ENCODE results near the gene ANKH.

ANKH gene

DNA sequence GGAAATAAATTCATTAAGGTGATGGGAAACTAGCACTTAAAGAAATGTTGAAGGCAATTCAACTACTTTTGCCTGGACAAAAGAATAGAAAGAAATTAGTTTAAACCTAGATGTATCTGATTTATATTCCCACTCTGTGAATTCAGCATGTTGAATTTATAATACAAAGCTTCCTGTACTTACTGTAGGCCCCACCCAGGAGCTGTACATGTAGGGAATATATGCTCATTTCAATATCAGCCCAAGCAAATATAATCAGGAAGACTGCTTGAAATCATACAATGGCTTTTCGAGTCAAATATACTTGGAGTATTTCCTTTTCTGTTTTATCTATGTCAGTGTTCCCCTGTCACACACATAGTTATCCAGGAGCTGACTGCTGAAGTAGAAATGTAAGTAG, 105.0 kb downstream of the ANKH start:
- no peak overlapping the region for H3K27ac ChIP-seq (ENCODE audit: low read length)
- no CpG with 5 or more reads among the region's 1 CpG for WGBS (ENCODE audit: insufficient coverage, insufficient read length)
- no peaks in the 10 kb centered on the region for H3K9me3 ChIP-seq (ENCODE audit: control insufficient read depth, insufficient read depth, low read length)
- no peak overlapping the region for H3K4me3 ChIP-seq (ENCODE audit: low read length)
- no peaks in the 10 kb centered on the region for H3K4me1 ChIP-seq (ENCODE audit: control insufficient read depth, insufficient read depth, low read length)
- H3K36me3 ChIP-seq (ENCODE audit: control insufficient read depth, insufficient read depth, low read length): no peaks in the 10 kb centered on the region
- no peaks in the 10 kb centered on the region for H3K27me3 ChIP-seq (ENCODE audit: control insufficient read depth, insufficient read depth, low read length)
- DNase-seq (ENCODE audit: low read depth, low spot score): no peak

- Histone ChIP-seq H3K27me3 (ENCODE audit: control insufficient read depth, insufficient read depth, low read length) (no peaks in the 10 kb centered on the region), H3K4me1 (ENCODE audit: control insufficient read depth, insufficient read depth, low read length) (no peaks in the 10 kb centered on the region), H3K4me3 (ENCODE audit: low read length) (no peak overlapping the region), H3K36me3 (ENCODE audit: control insufficient read depth, insufficient read depth, low read length) (no peaks in the 10 kb centered on the region), H3K9me3 (ENCODE audit: control insufficient read depth, insufficient read depth, low read length) (no peaks in the 10 kb centered on the region), H3K27ac (ENCODE audit: low read length) (no peak overlapping the region)
- no CpG with 5 or more reads among the region's 3 CpGs for WGBS (ENCODE audit: insufficient coverage, insufficient read length)
- no peak for DNase-seq (ENCODE audit: low read depth, low spot score)
These were observed 106.0 kb downstream of the ANKH start for GRCh38 chr5:14765587-14765986.

GRCh38 chr5:14762549-14763216, 108.9 kb downstream of the ANKH start:
- H3K27me3 ChIP-seq (ENCODE audit: control insufficient read depth, insufficient read depth, low read length): no peaks in the 10 kb centered on the region
- H3K4me3 ChIP-seq (ENCODE audit: low read length): no peak overlapping the region
- no peaks in the 10 kb centered on the region for H3K4me1 ChIP-seq (ENCODE audit: control insufficient read depth, insufficient read depth, low read length)
- DNase-seq (ENCODE audit: low read depth, low spot score): no peak
- no peaks in the 10 kb centered on the region for H3K9me3 ChIP-seq (ENCODE audit: control insufficient read depth, insufficient read depth, low read length)
- no CpG with 5 or more reads among the region's 4 CpGs for WGBS (ENCODE audit: insufficient coverage, insufficient read length)
- no peaks in the 10 kb centered on the region for H3K36me3 ChIP-seq (ENCODE audit: control insufficient read depth, insufficient read depth, low read length)
- H3K27ac ChIP-seq (ENCODE audit: low read length): no peak overlapping the region

DNA sequence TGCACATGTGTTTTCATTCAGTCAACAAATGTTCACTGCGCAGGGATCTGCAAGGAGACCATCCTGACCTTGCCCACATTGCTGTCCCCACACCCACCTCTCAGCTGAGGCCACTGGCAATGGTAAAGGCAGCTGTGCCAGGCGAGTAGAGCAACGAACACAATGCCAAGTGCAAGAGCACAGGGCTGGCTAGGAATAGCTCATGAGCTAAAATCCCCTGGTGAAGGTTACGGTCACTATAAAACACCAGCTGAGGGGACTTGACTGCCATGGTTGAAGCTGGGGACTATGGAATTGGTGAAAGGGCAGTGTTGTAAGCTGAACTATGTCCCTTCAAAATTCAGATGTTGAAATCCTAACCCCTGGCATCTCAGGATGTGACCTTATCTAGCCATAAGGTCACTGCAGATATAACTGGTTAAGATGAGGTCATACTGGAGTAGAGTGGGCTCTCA, 111.0 kb downstream of the ANKH start:
- no peak for DNase-seq (ENCODE audit: low read depth, low spot score)
- H3K27ac ChIP-seq (ENCODE audit: low read length): no peak overlapping the region
- no peaks in the 10 kb centered on the region for H3K4me1 ChIP-seq (ENCODE audit: control insufficient read depth, insufficient read depth, low read length)
- H3K27me3 ChIP-seq (ENCODE audit: control insufficient read depth, insufficient read depth, low read length): no peaks in the 10 kb centered on the region
- no peak overlapping the region for H3K4me3 ChIP-seq (ENCODE audit: low read length)
- no peaks in the 10 kb centered on the region for H3K9me3 ChIP-seq (ENCODE audit: control insufficient read depth, insufficient read depth, low read length)
- no CpG with 5 or more reads among the region's 4 CpGs for WGBS (ENCODE audit: insufficient coverage, insufficient read length)
- no peaks in the 10 kb centered on the region for H3K36me3 ChIP-seq (ENCODE audit: control insufficient read depth, insufficient read depth, low read length)

DNA sequence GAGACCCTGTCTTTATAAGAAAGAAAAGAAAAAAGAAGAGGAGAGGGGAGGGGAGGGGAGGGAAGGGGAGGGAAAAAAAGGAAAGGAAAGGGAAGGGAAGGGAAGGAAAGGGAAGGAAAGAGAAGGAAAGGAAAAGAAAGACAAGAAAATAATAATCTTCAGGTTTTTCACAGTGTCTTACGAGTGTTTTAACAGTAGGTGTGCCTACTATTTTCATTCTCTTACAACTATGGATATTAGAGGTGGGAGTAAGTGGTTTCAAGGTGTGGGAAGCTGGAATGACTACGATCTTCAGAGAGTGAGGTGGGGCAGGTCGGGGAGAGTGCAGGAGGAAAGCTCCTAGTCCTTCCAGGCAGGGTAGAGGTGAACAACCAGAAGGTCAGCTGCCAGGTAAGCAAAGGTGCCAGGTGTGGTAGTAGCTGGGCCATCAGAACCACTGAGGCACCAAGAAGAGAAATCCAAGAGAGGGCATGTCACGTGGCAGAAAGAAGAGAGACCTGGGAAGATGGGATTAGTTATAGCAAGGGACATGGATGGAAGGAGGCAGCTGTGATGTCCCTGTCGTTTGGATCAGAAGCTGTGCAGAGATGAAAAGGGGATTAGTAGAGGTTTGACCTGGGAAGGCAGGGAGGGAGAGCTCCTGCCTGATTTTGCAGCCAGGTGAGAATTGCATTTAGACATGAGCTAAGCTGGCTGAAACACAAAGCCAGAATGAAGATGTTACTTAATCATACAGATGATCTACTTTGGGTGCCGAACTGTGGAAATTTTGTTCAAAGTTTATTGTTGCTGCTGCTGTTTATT, 111.6 kb downstream of the ANKH start:
- DNase-seq (ENCODE audit: low read depth, low spot score): no peak
- no peaks in the 10 kb centered on the region for H3K36me3 ChIP-seq (ENCODE audit: control insufficient read depth, insufficient read depth, low read length)
- no peak overlapping the region for H3K4me3 ChIP-seq (ENCODE audit: low read length)
- H3K4me1 ChIP-seq (ENCODE audit: control insufficient read depth, insufficient read depth, low read length): no peaks in the 10 kb centered on the region
- H3K27me3 ChIP-seq (ENCODE audit: control insufficient read depth, insufficient read depth, low read length): no peaks in the 10 kb centered on the region
- no peak overlapping the region for H3K27ac ChIP-seq (ENCODE audit: low read length)
- no CpG with 5 or more reads among the region's 6 CpGs for WGBS (ENCODE audit: insufficient coverage, insufficient read length)
- no peaks in the 10 kb centered on the region for H3K9me3 ChIP-seq (ENCODE audit: control insufficient read depth, insufficient read depth, low read length)

- H3K27me3 ChIP-seq (ENCODE audit: control insufficient read depth, insufficient read depth, low read length): no peaks in the 10 kb centered on the region
- H3K9me3 ChIP-seq (ENCODE audit: control insufficient read depth, insufficient read depth, low read length): no peaks in the 10 kb centered on the region
- no peak overlapping the region for H3K27ac ChIP-seq (ENCODE audit: low read length)
- no peaks in the 10 kb centered on the region for H3K36me3 ChIP-seq (ENCODE audit: control insufficient read depth, insufficient read depth, low read length)
- H3K4me3 ChIP-seq (ENCODE audit: low read length): no peak overlapping the region
- no CpG with 5 or more reads among the region's 9 CpGs for WGBS (ENCODE audit: insufficient coverage, insufficient read length)
- DNase-seq (ENCODE audit: low read depth, low spot score): no peak
- 0 out of 2 replicates have a peak, but pooled peaks cover 1% of the 10 kb centered on the region for H3K4me1 ChIP-seq (ENCODE audit: control insufficient read depth, insufficient read depth, low read length)
These were observed 113.7 kb downstream of the ANKH start for GRCh38 chr5:14757850-14758249.

DNA sequence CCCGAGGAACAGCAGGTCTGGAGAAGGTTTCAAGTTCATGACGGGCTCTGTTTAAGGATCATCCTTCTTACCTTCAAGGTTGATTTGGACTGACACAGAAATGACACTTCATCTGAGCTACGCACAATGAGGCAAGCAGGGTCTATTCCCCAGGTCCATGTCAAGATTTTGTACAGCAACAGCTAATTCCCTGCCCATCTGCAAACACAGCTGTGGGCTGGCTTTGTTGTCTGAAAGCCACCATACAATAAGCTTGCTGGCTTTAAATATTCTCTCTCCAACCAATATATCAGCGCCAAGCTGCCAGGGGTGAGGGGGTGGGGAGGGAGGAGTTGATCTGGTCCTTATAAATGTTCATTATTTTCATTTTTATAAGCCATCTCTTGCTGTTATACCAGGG, 115.1 kb downstream of the ANKH start:
- Histone ChIP-seq H3K4me3 (ENCODE audit: low read length) (no peak overlapping the region), H3K4me1 (ENCODE audit: control insufficient read depth, insufficient read depth, low read length) (peaks cover 1% of the 10 kb centered on the region; the same call in 1 of the 2 replicates), H3K36me3 (ENCODE audit: control insufficient read depth, insufficient read depth, low read length) (no peaks in the 10 kb centered on the region), H3K27ac (ENCODE audit: low read length) (no peak overlapping the region), H3K9me3 (ENCODE audit: control insufficient read depth, insufficient read depth, low read length) (no peaks in the 10 kb centered on the region), H3K27me3 (ENCODE audit: control insufficient read depth, insufficient read depth, low read length) (no peaks in the 10 kb centered on the region)
- DNase-seq (ENCODE audit: low read depth, low spot score): no peak
- WGBS (ENCODE audit: insufficient coverage, insufficient read length): no CpG with 5 or more reads among the region's 4 CpGs

DNA sequence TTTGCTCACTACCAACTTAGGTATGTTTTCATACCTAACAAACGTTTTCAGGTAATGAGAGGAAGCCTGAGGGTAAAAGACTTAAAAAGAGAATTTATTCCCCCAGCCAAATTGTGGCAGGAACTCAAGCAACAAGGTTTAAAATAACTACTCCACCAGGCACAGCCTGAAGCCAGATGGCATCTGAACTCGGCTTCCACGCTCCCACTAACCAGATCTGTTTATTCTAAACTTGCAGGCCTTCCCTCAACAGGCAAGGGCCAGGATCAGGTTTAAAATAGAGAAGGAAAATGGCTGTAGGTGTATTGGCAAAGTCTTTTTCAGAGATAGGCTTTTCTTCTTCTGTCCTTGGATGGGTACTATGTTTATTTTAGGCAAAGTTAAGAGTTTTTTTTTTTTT, 117.6 kb downstream of the ANKH start:
- no CpG with 5 or more reads among the region's 3 CpGs for WGBS (ENCODE audit: insufficient coverage, insufficient read length)
- Histone ChIP-seq H3K36me3 (ENCODE audit: control insufficient read depth, insufficient read depth, low read length) (no peaks in the 10 kb centered on the region), H3K27me3 (ENCODE audit: control insufficient read depth, insufficient read depth, low read length) (no peaks in the 10 kb centered on the region), H3K9me3 (ENCODE audit: control insufficient read depth, insufficient read depth, low read length) (no peaks in the 10 kb centered on the region), H3K4me1 (ENCODE audit: control insufficient read depth, insufficient read depth, low read length) (peaks cover 1% of the 10 kb centered on the region; the same call in 1 of the 2 replicates), H3K27ac (ENCODE audit: low read length) (no peak overlapping the region), H3K4me3 (ENCODE audit: low read length) (no peak overlapping the region)
- no peak for DNase-seq (ENCODE audit: low read depth, low spot score)

- no peaks in the 10 kb centered on the region for H3K9me3 ChIP-seq (ENCODE audit: control insufficient read depth, insufficient read depth, low read length)
- WGBS (ENCODE audit: insufficient coverage, insufficient read length): no CpG with 5 or more reads among the region's 6 CpGs
- no peaks in the 10 kb centered on the region for H3K27me3 ChIP-seq (ENCODE audit: control insufficient read depth, insufficient read depth, low read length)
- no peak for DNase-seq (ENCODE audit: low read depth, low spot score)
- H3K27ac ChIP-seq (ENCODE audit: low read length): no peak overlapping the region
- no peak overlapping the region for H3K4me3 ChIP-seq (ENCODE audit: low read length)
- H3K4me1 ChIP-seq (ENCODE audit: control insufficient read depth, insufficient read depth, low read length): peaks cover 1% of the 10 kb centered on the region; the same call in 1 of the 2 replicates
- no peaks in the 10 kb centered on the region for H3K36me3 ChIP-seq (ENCODE audit: control insufficient read depth, insufficient read depth, low read length)
These were observed 118.3 kb downstream of the ANKH start for GRCh38 chr5:14753292-14753691.

GRCh38 chr5:14752497-14753071, 119.0 kb downstream of the ANKH start:
- no CpG with 5 or more reads among the region's 6 CpGs for WGBS (ENCODE audit: insufficient coverage, insufficient read length)
- no peaks in the 10 kb centered on the region for H3K36me3 ChIP-seq (ENCODE audit: control insufficient read depth, insufficient read depth, low read length)

More at GRCh38 chr5:14752497-14753071, 119.0 kb downstream of the ANKH start:
- no peaks in the 10 kb centered on the region for H3K27me3 ChIP-seq (ENCODE audit: control insufficient read depth, insufficient read depth, low read length)
- H3K4me3 ChIP-seq (ENCODE audit: low read length): no peak overlapping the region
- DNase-seq (ENCODE audit: low read depth, low spot score): no peak
- H3K4me1 ChIP-seq (ENCODE audit: control insufficient read depth, insufficient read depth, low read length): peaks cover 1% of the 10 kb centered on the region; the same call in 1 of the 2 replicates
- no peak overlapping the region for H3K27ac ChIP-seq (ENCODE audit: low read length)
- H3K9me3 ChIP-seq (ENCODE audit: control insufficient read depth, insufficient read depth, low read length): no peaks in the 10 kb centered on the region

Measured in iPS DF 6.9 (cell line).